Stimulated activated CD8-positive, alpha-beta memory T cell treated with anti-CD3 and anti-CD28 coated beads, Interleukin-12 subunit alpha, Interleukin-12 subunit beta, amount 100 ng/mL, for 24 hours (primary cell): ENCODE measurements around the gene ELK1.

Experiments
- DNase-seq: peaks from one replicate; pipeline ENCODE4 v3.0.0-alpha.2; 2020; ENCODE audit errors: extremely low read depth

ELK1 gene

GRCh38 chrX:47645530-47645929, 4.8 kb downstream of the ELK1 start:
- no peak for DNase-seq

DNA sequence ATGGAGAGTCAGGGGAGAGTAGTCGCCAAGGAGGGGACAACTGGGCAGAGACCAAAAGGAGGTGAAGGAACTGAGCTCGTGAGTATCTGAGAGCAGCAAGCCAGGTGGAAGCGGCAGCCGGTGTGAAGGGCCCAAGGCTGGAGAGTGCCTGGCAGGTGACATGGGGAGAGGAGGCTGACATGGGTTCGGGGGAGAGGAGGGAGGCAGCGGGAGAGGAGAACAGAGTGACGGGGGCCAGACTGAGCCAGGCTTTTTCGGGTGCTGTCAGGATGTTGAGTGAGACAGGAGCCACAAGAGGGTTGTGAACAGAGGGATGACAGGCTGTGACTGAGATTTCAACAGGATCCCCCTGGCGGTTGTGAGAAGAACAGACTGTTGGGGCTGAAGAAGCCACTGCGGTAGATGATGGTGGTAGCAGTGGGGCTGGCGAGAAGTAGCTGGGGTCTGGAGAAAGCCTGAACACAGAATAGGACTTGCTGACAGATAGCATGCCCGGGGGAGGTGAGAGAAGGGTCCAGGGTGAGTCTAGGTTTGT, 5.7 kb downstream of the ELK1 start:
- no peak for DNase-seq

DNA sequence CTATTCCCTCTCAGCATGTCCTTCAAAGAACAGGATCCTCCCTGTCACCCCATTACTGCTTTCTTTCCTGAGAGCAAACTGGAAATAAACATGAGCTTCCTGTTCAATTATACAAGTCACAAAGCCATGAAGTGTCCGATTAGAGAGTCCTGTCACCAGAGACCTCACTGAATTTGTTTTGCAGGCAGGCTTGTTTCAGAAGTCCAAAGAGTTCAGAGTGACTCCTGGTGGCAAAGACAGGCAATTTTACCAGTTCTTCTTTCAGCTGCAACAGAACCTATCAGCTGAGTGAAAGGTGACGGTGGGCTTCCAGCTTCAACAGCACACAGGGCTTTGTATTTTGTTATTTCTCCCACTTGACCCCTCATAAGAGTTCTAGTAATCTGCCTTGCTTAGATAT, 6.4 kb downstream of the ELK1 start:
- no peak for DNase-seq

DNA sequence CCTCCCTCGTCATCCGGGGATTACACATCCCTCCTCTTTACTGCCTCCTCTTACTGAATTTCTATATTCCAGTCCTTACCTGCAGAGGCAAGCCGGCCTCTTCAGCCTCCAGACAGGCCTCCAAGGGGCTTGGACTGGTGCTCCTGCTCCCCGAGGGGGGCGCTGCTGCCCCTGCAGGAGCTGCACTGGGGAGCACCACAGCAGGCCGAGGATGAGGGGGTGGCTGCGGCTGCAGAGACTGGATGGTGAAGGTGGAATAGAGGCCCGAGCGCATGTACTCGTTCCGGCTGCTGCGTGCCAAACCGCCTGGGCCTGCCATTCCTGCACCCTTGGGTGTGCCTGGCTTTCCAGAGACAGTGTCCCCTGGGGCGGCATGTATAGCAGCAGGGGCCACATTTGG, 11.5 kb downstream of the ELK1 start:
- no peak for DNase-seq

DNA sequence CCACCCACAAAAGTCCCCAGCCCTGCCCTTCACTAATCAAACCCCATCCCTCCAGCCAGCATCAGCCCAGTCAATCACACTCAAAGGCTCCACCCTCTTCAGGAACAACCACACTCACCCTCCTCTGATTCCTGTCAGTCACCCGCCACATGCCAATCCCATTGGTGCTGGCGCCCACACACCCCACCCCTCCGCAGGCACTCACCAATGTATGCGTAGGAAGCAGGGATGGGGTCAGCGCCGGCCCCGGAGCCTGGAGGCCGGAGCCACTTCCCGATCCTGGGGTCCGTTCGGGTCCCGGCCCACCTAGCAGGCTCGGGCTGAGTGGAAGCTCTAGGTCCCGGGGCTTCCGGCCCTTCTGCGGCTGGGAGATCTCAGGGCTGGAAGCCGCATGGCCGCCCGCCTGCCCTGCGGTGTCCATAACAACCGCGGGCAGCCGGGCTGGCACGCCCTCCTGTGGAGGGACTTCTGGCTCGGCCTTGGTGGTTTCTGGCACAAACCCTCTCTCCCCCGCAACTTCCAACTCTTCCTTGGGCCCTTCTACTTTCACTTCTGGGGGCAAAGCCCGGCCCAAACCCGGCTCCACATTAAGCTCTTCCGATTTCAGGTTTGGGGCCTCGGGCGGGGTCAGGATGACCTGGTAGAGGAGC, 12.7 kb downstream of the ELK1 start:
- no peak for DNase-seq

DNA sequence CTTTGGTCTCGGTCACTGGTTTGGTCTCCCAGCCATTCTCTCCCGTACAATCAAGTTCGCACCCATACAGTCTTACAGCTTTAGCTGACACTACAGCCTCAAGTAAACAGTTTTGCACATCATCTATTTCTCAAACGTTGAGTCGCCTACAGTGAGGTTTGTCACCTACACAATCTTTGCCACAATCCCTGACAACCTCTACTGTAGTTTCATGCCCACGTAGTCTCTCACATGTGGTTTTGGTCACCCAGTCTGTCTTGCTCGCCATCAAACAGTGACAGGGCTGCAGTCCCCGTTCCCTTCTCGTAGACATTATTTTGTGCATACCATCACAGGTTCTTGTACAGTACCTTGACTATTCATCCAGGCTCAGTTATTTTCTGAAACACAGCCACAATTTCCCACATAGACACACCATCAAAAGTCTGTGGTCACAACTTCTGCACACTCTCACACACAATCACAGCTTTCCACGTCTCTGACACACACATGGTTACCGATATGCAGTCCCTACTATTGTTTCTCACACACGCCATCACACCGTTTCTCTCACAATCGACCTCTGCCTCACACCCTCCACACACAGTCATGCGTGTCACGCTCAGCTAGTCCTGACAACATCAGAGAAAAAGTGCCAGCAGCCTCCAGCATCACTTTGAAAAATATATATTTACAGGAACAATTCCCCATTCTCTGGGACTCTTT, 15.3 kb downstream of the ELK1 start:
- no peak for DNase-seq

DNA sequence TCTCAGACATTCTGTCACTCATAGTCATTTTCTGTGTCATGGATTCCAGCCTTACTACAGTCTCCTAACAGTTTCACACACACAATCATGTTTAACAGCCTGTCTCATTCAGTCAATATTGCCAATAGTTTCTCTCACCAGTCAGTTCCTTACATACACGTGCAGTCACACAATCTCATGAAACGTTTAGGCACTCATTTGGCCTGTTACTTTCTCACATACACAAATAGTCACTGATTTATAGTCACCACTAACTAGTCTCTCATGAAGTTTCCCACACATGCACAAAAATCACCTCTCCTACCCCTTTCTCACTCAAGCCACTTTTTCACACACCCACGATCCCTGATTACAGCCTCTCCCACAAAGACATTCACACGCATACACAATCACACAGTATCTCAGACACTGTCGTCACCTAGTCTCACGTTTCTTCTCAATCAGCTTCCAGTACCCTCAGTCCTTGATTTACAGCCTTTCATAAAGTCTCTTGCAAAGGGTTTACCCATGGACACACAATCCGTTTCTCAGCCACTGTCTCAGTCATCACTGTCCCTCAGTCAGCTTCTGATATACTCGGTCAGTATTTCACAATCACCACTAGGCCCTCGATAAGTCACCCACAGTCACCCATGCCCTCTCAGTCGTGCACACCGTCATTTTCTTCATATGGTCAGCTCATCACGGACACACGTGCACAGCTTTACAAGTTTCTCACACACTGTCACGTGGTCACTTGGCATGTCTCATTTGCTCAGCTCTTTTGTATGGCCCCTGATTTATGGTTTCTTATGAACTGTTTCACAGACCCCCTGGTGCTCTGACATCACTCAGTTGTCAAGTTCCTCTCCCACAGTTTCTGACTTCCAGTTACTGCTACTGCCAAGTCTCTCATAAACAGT, 16.4 kb downstream of the ELK1 start:
- no peak for DNase-seq

- DNase-seq: no peak
These were observed 17.7 kb downstream of the ELK1 start for GRCh38 chrX:47632666-47633065.

- DNase-seq: no peak
These were observed 18.7 kb downstream of the ELK1 start for GRCh38 chrX:47631676-47632075.

DNA sequence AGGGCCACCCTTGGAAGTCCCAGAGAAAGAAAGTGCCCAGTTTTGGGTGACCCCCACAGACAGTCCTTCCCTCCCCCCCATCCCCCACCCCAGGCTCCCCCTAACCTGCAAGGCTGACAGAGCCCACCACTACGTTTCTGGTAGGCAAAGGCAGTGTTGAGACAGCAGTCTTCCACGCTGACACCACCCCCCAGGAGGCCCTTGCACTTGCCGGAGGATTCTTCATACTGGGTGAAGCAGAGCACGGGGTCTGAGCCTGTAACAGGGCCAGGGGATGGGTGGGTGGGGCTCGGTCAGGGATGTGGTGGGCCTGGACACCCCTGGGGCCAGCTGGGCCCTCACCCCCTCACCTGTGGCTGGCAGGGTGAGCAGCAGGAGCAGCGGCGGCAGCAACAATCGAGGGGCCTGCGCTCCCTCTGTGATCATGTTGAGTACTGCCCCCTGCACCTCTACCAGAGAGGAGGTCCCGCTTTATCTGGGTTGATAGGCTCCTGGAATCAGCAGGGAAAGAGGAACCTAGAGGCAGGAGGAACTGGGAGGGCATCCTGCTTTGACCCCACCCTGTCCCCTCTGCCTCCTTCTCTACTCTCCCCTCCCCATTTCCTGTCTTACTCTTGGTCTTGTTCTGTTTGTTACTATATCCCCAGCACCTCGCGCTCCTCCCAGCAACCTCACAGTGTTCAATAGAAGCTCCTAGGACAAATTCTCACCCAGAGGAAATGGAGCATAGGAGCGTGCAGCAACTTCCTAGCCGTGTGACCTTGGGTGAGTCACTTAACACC, 20.8 kb downstream of the ELK1 start, which contains the start of gene CFP:
Gene CFP (minus strand): TSS at position 512 of the 782 bp plus-strand sequence. CDS start 86 bp downstream, at position 426.
- no peak for DNase-seq

- DNase-seq: no peak
These were observed 21.4 kb downstream of the ELK1 start for GRCh38 chrX:47628982-47629381.

- DNase-seq: no peak
These were observed 25.0 kb downstream of the ELK1 start for GRCh38 chrX:47625365-47625764.

DNA sequence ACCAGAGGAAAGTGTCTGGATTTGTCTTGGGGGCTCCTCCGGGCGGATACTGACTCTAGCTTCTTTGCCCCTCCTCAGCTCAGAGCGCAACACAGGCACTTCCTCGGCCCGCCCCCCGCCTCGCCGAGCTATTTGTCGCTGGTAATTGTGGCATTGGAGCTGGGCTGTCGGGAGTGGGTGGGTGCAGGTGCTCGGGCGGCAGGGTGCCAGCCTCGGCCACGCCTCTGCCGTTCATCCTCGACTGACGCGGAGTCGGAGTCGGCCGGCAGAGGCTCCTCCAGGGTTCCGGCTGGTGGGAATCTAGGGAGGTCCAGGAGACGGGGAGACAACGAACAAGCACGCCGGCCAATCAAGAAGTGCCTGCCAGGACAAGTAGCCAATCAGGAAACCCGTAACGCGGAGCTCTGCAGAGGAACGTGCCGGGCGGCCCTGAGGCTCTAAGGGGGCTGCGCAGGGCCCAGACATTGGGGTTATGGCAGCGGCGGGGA, 26.8 kb downstream of the ELK1 start:
- DNase-seq: peak; percentile 14

DNA sequence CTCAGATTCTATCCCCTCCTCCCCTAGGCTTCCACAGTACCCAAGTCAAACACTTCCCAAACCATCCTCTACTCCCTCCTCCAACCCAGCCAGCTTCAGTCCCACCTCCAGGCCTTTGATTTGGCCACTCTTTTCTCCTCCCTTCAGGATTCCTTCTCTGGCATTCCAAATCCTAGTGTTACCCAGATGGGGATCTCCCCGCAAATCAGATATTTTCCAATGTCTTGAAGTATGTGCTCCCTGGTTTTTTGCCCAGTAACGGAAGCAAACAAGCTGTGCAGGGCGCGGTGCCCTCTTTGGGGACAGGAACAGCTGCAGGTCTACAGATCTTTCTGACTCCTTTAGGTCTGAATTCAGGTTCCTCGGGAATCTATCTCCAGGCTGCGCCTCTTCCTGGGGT, 28.5 kb downstream of the ELK1 start:
- no peak for DNase-seq

DNA sequence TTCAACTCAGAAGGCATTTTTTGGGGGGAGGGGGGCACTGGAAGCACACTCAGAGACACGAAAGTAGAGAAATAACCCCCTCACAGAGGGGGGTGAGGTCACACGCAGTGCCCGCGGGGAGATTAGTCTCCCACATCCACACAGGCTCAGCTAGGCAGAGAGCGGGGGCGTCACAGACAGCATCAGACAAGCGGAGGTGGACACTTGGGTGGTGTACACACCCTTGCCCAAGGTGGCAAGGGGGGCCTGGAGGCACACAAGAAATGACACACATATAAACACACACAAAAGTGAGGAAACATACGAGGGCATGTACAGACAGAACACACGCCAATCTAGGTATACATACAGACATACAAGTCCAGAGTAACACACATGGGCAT, 30.1 kb downstream of the ELK1 start:
- DNase-seq: no peak

DNA sequence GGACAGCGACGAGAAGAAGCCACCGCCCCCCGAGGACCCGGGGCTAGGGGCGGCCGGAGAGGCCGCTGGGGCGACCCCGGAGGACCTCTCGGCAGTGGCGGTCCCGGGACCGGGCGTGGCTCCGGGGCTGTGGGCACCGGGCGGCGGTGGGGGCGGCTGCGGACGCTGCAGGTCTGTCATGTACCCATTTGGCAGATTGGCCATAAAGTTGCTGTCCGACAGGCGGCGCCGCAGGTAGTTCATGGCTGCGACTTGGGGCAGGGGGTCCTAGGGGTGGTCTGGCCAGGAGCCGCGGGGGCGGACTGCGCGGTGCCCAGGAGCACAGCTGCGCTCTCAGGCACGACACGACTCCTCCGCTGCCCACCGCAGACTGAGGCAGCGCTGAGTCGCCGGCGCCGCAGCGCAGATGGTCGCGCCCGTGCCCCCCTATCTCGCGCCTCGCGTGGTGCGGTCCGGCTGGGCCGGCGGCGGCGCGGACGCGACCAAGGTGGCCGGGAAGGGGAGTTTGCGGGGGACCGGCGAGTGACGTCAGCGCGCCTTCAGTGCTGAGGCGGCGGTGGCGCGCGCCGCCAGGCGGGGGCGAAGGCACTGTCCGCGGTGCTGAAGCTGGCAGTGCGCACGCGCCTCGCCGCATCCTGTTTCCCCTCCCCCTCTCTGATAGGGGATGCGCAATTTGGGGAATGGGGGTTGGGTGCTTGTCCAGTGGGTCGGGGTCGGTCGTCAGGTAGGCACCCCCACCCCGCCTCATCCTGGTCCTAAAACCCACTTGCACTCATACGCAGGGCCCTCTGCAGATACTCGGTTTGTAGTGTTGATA, 30.7 kb downstream of the ELK1 start, which contains the start of gene SYN1:
Gene SYN1 (minus strand): TSS at position 372 of the 817 bp plus-strand sequence. CDS start 129 bp downstream, at position 243.
- DNase-seq: peak; percentile 53

DNA sequence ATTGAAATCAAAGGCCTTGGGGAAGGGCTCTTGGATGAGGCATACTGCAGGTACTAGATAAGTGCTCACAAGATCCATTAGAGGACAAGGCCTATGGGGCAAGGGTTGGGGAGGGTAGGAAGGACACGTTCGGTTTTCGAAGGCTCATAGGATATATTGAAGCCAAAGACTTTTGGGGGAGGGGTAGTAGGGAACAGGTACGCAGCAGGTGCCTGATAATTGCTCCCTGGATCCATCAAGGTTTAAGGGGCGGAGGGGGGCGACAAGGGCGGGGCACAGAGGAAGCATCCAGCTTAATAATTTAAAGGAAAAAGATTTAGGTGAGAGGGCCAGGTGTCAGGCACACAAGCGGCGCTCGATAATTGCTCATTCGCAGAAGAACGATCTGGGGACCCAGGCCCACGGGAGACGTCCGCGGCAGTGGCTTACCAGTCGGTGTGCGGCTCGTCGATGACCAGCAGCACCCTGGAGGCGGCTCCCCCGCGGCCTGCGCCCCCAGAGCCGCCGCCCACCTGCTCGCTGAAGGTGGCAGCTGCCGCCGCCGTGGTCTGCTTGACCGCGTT, 31.4 kb downstream of the ELK1 start:
- DNase-seq: no peak

GRCh38 chrX:47614618-47615017, 35.7 kb downstream of the ELK1 start:
- no peak for DNase-seq

DNA sequence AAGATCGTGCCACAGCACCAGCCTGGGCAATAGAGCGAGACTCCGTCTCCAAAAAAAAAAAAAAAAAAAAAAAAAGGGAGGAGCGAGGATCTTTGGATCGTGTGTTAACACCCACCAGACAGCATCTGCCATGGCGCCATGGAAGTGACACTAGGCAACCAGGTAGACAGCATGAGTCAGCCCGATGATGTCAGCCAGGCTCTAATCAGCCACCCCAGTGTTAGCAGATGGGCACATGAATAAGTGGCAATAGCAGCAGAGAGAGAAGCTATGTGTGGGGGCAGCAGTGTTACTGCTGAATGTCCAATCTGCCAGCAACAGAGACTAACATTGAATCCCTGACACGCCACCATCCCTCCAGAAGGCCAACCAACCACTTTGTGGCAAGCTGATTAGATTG, 37.3 kb downstream of the ELK1 start:
- DNase-seq: no peak

- DNase-seq: no peak
These were observed 37.9 kb downstream of the ELK1 start for GRCh38 chrX:47612418-47612817.
